GM21447 (cell line): ENCODE measurements around the gene ZNG1A.
A peak's percentile ranks its signal among the peaks of the same experiment; 100 is the strongest.
"Not testable (repeated sequence)": the region's sequence is repeated elsewhere in the genome, so short reads cannot be mapped to it uniquely, and the experiment has no call there.

ENCODE experiments used
- ATAC-seq: cut with Tn5 transposase; IDR thresholded peaks from one replicate; pipeline ENCODE4 v1.9.1; 2021; ENCODE audit not compliant: unreplicated experiment

The ZNG1A gene

GRCh38 chr9:178140-178825 is 573 bp downstream of the ZNG1A start:
- not testable (repeated sequence) for ATAC-seq

GRCh38 chr9:169757-170156 is 9.1 kb downstream of the ZNG1A start:
- not testable (repeated sequence) for ATAC-seq

- not testable (repeated sequence) for ATAC-seq
Observed at GRCh38 chr9:159871-160270, 19.0 kb downstream of the ZNG1A start.

- ATAC-seq: not testable (repeated sequence)
Observed at GRCh38 chr9:151173-151572, 27.7 kb downstream of the ZNG1A start.

GRCh38 chr9:139880-140279 is 39.0 kb downstream of the ZNG1A start:
- ATAC-seq: not testable (repeated sequence)

GRCh38 chr9:117995-118467 is 60.8 kb downstream of the ZNG1A start, which contains the start of gene FOXD4:
Gene FOXD4, minus strand, starts transcription at chr9:118417. Its CDS starts 298 bp downstream, at chr9:118119.
- ATAC-seq: not testable (repeated sequence)

- ATAC-seq: not testable (repeated sequence)
Observed at GRCh38 chr9:117144-117994, 61.5 kb downstream of the ZNG1A start.

- not testable (repeated sequence) for ATAC-seq
Observed at GRCh38 chr9:116239-117077, 62.4 kb downstream of the ZNG1A start.

- not testable (repeated sequence) for ATAC-seq
Observed at GRCh38 chr9:115118-115451, 63.8 kb downstream of the ZNG1A start.

- ATAC-seq: peak; percentile 23
Observed at GRCh38 chr9:114267-115117, 64.4 kb downstream of the ZNG1A start.

GRCh38 chr9:113468-114266 is 65.2 kb downstream of the ZNG1A start:
- peak; percentile 68 for ATAC-seq

- ATAC-seq: not testable (repeated sequence)
Observed at GRCh38 chr9:112589-113467, 66.0 kb downstream of the ZNG1A start.

- not testable (repeated sequence) for ATAC-seq
Observed at GRCh38 chr9:110672-111071, 68.2 kb downstream of the ZNG1A start.

GRCh38 chr9:109540-109939 is 69.3 kb downstream of the ZNG1A start:
- ATAC-seq: not testable (repeated sequence)

- ATAC-seq: not testable (repeated sequence)
Observed at GRCh38 chr9:108742-109495, 69.9 kb downstream of the ZNG1A start.

- ATAC-seq: not testable (repeated sequence)
Observed at GRCh38 chr9:105991-106390, 72.9 kb downstream of the ZNG1A start.

GRCh38 chr9:100430-100829 is 78.4 kb downstream of the ZNG1A start:
- ATAC-seq: not testable (repeated sequence)

- ATAC-seq: not testable (repeated sequence)
Observed at GRCh38 chr9:99867-100266, 79.0 kb downstream of the ZNG1A start.
